Measurements from ENCODE around the gene CACNG7.

The CACNG7 gene

GRCh38 chr19:53965091-53965490 lies 56.0 kb downstream of the CACNG7 start:
- intact Hi-C loops (cut with DNase I; ENCODE audit: low total_unique reads): no loop called here
- TF ChIP-seq CTCF (IDR thresholded peaks at IDR 0.05): no peak
- no peaks in the 10 kb centered on the region for H3K9me3 ChIP-seq
- H3K27ac ChIP-seq: no peak overlapping the region
- peaks cover 0 to 6% (median 0%) of the 10 kb centered on the region in 4 donors for H3K4me1 ChIP-seq
- no peak overlapping the region for H3K4me3 ChIP-seq
- peaks cover 0 to 66% of the 10 kb centered on the region in 2 donors for H3K27me3 ChIP-seq
- H3K36me3 ChIP-seq: no peaks in the 10 kb centered on the region
- DNase-seq: no peak

GRCh38 chr19:53966931-53967330 lies 57.9 kb downstream of the CACNG7 start:
- TF ChIP-seq CTCF (IDR thresholded peaks at IDR 0.05): no peak
- Histone ChIP-seq H3K9me3 (no peaks in the 10 kb centered on the region), H3K27me3 (peaks cover 0 to 47% of the 10 kb centered on the region in 2 donors), H3K36me3 (no peaks in the 10 kb centered on the region), H3K4me3 (no peak overlapping the region), H3K4me1 (peaks cover 0 to 6% (median 0%) of the 10 kb centered on the region in 4 donors), H3K27ac (no peak overlapping the region)
- intact Hi-C loops (cut with DNase I; ENCODE audit: low total_unique reads): no loop called here
- no peak for DNase-seq

GRCh38 chr19:53969366-53969765 lies 60.3 kb downstream of the CACNG7 start:
- no peaks in the 10 kb centered on the region for H3K4me1 ChIP-seq
- no peak overlapping the region for H3K27ac ChIP-seq
- no peak for TF ChIP-seq CTCF (IDR thresholded peaks at IDR 0.05)
- H3K36me3 ChIP-seq: no peaks in the 10 kb centered on the region
- H3K27me3 ChIP-seq: peaks cover 0 to 27% of the 10 kb centered on the region in 2 donors
- H3K9me3 ChIP-seq: no peaks in the 10 kb centered on the region
- H3K4me3 ChIP-seq: no peak overlapping the region
- DNase-seq: no peak
- intact Hi-C loops (cut with DNase I; ENCODE audit: low total_unique reads): no loop called here

- intact Hi-C loops (cut with DNase I; ENCODE audit: low total_unique reads): no loop called here
- Histone ChIP-seq H3K27ac (no peak overlapping the region), H3K27me3 (peaks cover 0 to 31% of the 10 kb centered on the region in 2 donors), H3K9me3 (no peaks in the 10 kb centered on the region), H3K4me1 (no peaks in the 10 kb centered on the region), H3K4me3 (no peak overlapping the region), H3K36me3 (no peaks in the 10 kb centered on the region)
- DNase-seq: no peak
- no peak for TF ChIP-seq CTCF (IDR thresholded peaks at IDR 0.05)
Observed at GRCh38 chr19:53971673-53972072, 62.6 kb downstream of the CACNG7 start.

GRCh38 chr19:53977429-53977990 lies 68.4 kb downstream of the CACNG7 start:
- no peaks in the 10 kb centered on the region for H3K9me3 ChIP-seq
- no peak overlapping the region for H3K27ac ChIP-seq
- intact Hi-C loops (cut with DNase I; ENCODE audit: low total_unique reads): no loop called here
- peak; percentile 78 to 83 for DNase-seq
- peaks cover 3 to 75% of the 10 kb centered on the region in 2 donors for H3K27me3 ChIP-seq
- no peaks in the 10 kb centered on the region for H3K36me3 ChIP-seq
- H3K4me3 ChIP-seq: peak overlapping the region; percentile 18 to 43
- no peak for TF ChIP-seq CTCF (IDR thresholded peaks at IDR 0.05)
- H3K4me1 ChIP-seq: peaks cover 0 to 31% (median 24%) of the 10 kb centered on the region in 4 donors

Measured in tibial artery (tissue), 4 donors.